Karpas-422 (cell line): Measurements from ENCODE around the gene DCTN5. TPM values are rescaled to one million over a fixed set of nuclear protein-coding genes. Genes with fewer than 3 reads are reported as not detected.

ENCODE experiments used
- DNase-seq: peaks from one replicate; pipeline ENCODE4 v3.0.0-alpha.2; 2015
- H2AFZ ChIP-seq: fragments of 200-600 bp; sonication (generic); 2 replicates; pipeline ENCODE4 v1.6.1; 2014; ENCODE audit warnings: antibody characterized with exemption, low read length, mixed read lengths
- H3K27ac ChIP-seq: fragments of 200-600 bp; sonication (generic); 2 replicates; pipeline ENCODE4 v1.5.1; 2014; ENCODE audit warnings: mild to moderate bottlenecking, low read length, moderate library complexity
- H3K27me3 ChIP-seq: fragments of 200-600 bp; sonication (generic); 2 replicates; pipeline ENCODE4 v1.6.1; 2014; ENCODE audit warnings: low read length, mixed read lengths
- H3K36me3 ChIP-seq: fragments of 200-600 bp; sonication (generic); 2 replicates; pipeline ENCODE4 v1.6.1; 2014; ENCODE audit warnings: low read length, mixed read lengths; ENCODE audit not compliant: insufficient read depth
- H3K4me1 ChIP-seq: fragments of 200-600 bp; sonication (generic); 2 replicates; pipeline ENCODE4 v1.6.1; 2014; ENCODE audit warnings: mild to moderate bottlenecking, low read length, mixed read lengths
- H3K4me2 ChIP-seq: fragments of 200-600 bp; sonication (generic); 2 replicates; pipeline ENCODE4 v1.6.1; 2014; ENCODE audit warnings: low read length, low read depth, mild to moderate bottlenecking; ENCODE audit not compliant: poor library complexity, severe bottlenecking
- H3K4me3 ChIP-seq: fragments of 200-600 bp; sonication (generic); 2 replicates; pipeline ENCODE4 v1.5.1; 2014; ENCODE audit warnings: mild to moderate bottlenecking, antibody characterized with exemption, low read length, mixed read lengths
- H3K79me2 ChIP-seq: fragments of 200-600 bp; sonication (generic); 2 replicates; pipeline ENCODE4 v1.6.1; 2014; ENCODE audit warnings: mild to moderate bottlenecking, low read length, mixed read lengths
- H3K9ac ChIP-seq: fragments of 200-600 bp; sonication (generic); 2 replicates; pipeline ENCODE4 v1.6.0; 2014; ENCODE audit warnings: low read length
- H3K9me2 ChIP-seq: fragments of 200-600 bp; sonication (generic), shearing (Covaris generic); replicated peaks from 2 replicates; pipeline ENCODE4 v1.6.0; 2014; ENCODE audit warnings: mild to moderate bottlenecking, low read length, moderate library complexity; ENCODE audit not compliant: insufficient read depth
- H3K9me3 ChIP-seq: fragments of 300-700, 200-600 bp; sonication (generic); 2 replicates; pipeline ENCODE4 v1.6.1; 2014; ENCODE audit warnings: low read length, mixed read lengths
- H4K20me1 ChIP-seq: fragments of 200-600 bp; sonication (generic); 2 replicates; pipeline ENCODE4 v1.6.1; 2014; ENCODE audit warnings: mild to moderate bottlenecking, antibody characterized with exemption, low read length, low read depth; ENCODE audit not compliant: insufficient read depth
- total RNA-seq: library from RNA; depleted of rRNA; stranded (reverse); fragments of >200 nt; shearing (Covaris generic); gene quantifications from 2 replicates; pipeline ENCODE4 v1.2.3, GENCODE V29; 2014; ENCODE audit warnings: low replicate concordance

DCTN5 gene
- total RNA-seq, 1 experiment from 2014 or later: 51.4 TPM

DNA sequence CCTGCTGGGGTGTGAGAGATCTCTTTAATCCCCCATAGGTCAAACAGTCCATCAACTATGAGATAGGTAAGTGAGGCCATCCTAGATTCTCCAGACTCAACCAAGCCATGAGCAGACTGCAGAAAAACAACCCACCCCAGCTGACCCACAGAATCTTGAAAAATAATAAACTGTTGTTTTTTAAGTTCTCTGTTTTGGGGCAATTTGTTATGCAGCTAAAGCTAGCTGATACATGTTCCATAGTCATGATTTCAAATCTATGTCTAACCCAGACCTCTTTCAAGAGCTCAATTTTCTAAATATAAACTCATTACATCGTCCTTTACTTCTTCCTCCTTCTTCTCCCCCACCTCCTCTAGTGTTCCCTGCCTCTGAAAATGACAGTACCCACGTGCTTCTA, 61.7 kb downstream of the DCTN5 start:
- no peaks in the 10 kb centered on the region for H3K9me2 ChIP-seq
- H3K4me1 ChIP-seq: peaks cover 6% of the 10 kb centered on the region
- no peak overlapping the region for H3K27ac ChIP-seq
- no peak for DNase-seq
- H3K9me3 ChIP-seq: no peaks in the 10 kb centered on the region
- no peak overlapping the region for H3K4me2 ChIP-seq
- peaks cover 4% of the 10 kb centered on the region; the same call in 1 of the 2 replicates for H3K27me3 ChIP-seq
- no peak overlapping the region for H3K9ac ChIP-seq
- no peaks in the 10 kb centered on the region for H3K36me3 ChIP-seq
- no peak overlapping the region for H2AFZ ChIP-seq
- no peak overlapping the region for H3K4me3 ChIP-seq
- no peaks in the 10 kb centered on the region for H3K79me2 ChIP-seq
- H4K20me1 ChIP-seq: no peaks in the 10 kb centered on the region

DNA sequence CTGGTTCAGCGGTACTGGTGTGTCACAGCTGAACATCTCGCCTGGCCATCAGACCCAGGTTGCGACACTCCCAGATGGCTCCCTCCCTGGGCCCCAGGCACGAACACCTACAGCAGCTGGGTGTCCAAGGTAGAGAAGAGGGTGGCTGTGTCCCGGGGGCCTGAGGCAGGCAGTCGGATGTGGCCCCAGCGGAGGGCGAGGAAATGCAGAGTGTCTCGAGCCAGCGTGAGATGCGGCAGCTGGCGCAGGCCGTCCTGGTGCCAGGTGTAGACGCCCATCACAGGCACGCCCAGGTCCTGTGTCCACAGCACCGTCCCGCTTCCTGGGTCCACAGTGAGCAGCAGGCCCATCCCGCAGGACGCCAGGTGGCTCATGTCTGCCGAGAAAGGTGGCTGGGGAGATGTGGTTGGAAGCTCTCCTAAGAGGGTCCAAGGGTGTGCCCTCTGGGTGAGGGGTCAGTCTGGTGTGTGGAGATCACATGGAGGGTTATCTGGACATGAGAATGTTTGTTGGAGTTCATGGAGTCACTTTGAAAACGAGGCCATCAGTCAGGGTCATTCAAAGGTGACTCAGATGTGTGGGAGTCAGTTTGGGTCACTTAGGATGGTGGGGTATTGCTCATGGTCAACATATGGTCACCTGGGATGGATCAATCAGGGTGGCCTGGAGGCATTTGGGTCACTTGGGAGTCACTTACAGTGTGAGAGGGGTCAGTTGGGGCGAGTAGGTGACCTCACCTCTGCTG, 63.7 kb downstream of the DCTN5 start:
- no peaks in the 10 kb centered on the region for H4K20me1 ChIP-seq
- no peak overlapping the region for H3K9ac ChIP-seq
- H3K27me3 ChIP-seq: peaks cover 4% of the 10 kb centered on the region; the same call in 1 of the 2 replicates
- no peak overlapping the region for H3K4me2 ChIP-seq
- H3K27ac ChIP-seq: no peak overlapping the region
- no peaks in the 10 kb centered on the region for H3K79me2 ChIP-seq
- peaks cover 11% of the 10 kb centered on the region for H3K9me3 ChIP-seq
- no peaks in the 10 kb centered on the region for H3K9me2 ChIP-seq
- no peak overlapping the region for H2AFZ ChIP-seq
- no peaks in the 10 kb centered on the region for H3K36me3 ChIP-seq
- no peak overlapping the region for H3K4me3 ChIP-seq
- no peak for DNase-seq
- peaks cover 3% of the 10 kb centered on the region; the same call in 1 of the 2 replicates for H3K4me1 ChIP-seq

DNA sequence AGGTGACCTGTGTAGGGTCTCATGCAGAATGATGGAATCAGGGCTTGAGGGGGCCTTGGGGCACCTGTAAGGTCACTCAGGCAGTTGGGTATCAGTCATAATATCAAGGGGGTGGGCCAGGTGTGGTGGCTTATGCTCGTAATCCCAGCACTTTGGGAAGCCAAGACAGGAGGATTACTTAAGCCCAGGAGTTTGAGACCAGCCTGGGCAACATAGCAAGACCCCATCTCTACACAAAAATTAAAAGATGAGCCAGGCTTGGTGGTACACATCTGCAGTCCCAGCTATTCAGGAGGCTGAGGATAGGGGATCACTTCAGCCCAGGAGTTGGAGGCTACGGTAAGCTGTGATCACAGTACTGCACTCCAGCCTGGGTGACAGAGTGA, 64.2 kb downstream of the DCTN5 start:
- Histone ChIP-seq H3K4me3 (no peak overlapping the region), H4K20me1 (no peaks in the 10 kb centered on the region), H3K27ac (no peak overlapping the region), H3K36me3 (no peaks in the 10 kb centered on the region), H3K27me3 (peaks cover 4% of the 10 kb centered on the region; the same call in 1 of the 2 replicates), H3K79me2 (no peaks in the 10 kb centered on the region), H3K9me3 (peaks cover 12% of the 10 kb centered on the region), H3K4me1 (peaks cover 3% of the 10 kb centered on the region; the same call in 1 of the 2 replicates), H2AFZ (no peak overlapping the region), H3K4me2 (no peak overlapping the region), H3K9me2 (no peaks in the 10 kb centered on the region), H3K9ac (no peak overlapping the region)
- DNase-seq: no peak

DNA sequence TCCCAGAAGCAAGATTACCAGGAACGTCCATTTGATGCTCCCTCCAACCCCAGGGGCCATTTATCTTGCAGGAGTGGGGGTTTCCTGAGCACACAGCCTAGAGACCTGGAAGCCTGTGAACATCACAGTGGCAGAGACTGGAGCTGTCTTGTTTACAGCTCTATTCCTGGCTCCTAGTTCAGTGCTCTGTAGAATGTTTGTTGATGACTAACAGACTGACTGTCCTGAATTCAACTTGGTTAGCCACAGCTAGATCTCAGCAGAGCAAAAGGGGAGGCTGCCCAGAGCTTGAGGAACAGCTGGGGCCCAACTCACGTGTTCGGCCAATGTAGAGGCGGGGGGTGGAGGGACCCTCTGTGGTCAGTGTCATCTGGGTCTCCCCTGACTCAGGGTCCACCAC, 65.2 kb downstream of the DCTN5 start:
- H3K36me3 ChIP-seq: no peaks in the 10 kb centered on the region
- peaks cover 12% of the 10 kb centered on the region for H3K9me3 ChIP-seq
- DNase-seq: no peak
- no peak overlapping the region for H3K4me3 ChIP-seq
- peaks cover 4% of the 10 kb centered on the region; the same call in 1 of the 2 replicates for H3K27me3 ChIP-seq
- no peaks in the 10 kb centered on the region for H3K4me1 ChIP-seq
- H3K4me2 ChIP-seq: no peak overlapping the region
- H3K79me2 ChIP-seq: no peaks in the 10 kb centered on the region
- H3K9me2 ChIP-seq: no peaks in the 10 kb centered on the region
- no peaks in the 10 kb centered on the region for H4K20me1 ChIP-seq
- no peak overlapping the region for H2AFZ ChIP-seq
- H3K27ac ChIP-seq: no peak overlapping the region
- no peak overlapping the region for H3K9ac ChIP-seq

DNA sequence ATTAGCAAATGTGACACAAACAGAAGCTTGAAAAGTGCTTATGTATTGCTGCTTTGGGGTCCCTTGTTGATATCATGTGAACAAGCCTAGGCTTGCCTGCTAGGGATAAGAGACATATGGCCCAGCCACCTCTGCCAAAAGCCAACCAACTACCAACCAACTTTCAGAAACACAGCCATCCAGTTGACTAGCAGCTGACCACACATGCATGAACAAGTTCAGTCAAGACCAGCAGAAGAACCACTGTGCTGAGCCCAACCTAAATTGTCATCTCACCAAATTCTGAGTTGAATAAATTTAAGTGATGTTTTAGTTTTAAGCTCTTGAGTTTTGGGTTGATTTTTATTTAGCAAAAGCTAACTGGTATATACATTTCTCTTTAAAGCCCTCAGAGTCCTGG, 68.3 kb downstream of the DCTN5 start:
- H3K9ac ChIP-seq: no peak overlapping the region
- H2AFZ ChIP-seq: no peak overlapping the region
- H3K9me3 ChIP-seq: peaks cover 12% of the 10 kb centered on the region
- H3K4me3 ChIP-seq: no peak overlapping the region
- no peaks in the 10 kb centered on the region for H4K20me1 ChIP-seq
- H3K4me1 ChIP-seq: no peaks in the 10 kb centered on the region
- no peak overlapping the region for H3K27ac ChIP-seq
- H3K4me2 ChIP-seq: no peak overlapping the region
- no peaks in the 10 kb centered on the region for H3K27me3 ChIP-seq
- H3K79me2 ChIP-seq: no peaks in the 10 kb centered on the region
- no peaks in the 10 kb centered on the region for H3K9me2 ChIP-seq
- no peaks in the 10 kb centered on the region for H3K36me3 ChIP-seq
- no peak for DNase-seq

DNA sequence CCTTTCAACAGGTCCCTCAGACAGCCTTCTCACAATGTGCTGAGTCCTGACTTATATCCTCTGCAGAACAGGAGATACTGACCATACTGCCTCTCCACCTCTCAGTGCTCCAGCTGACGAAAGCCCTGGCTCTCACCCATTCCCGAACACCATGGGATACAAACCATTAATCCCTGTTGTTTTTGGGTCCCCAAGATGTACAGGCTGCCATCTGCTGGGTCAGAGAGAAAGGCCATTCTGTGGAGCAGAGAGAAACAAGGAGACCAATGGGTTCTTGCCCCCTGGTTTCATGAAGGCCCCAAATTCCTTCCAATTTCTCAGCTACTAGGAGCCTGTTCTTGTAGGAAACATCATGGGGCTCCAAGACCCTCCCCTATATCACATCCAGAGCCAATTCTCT, 68.7 kb downstream of the DCTN5 start:
- Histone ChIP-seq H3K4me1 (no peaks in the 10 kb centered on the region), H3K9ac (no peak overlapping the region), H4K20me1 (no peaks in the 10 kb centered on the region), H2AFZ (no peak overlapping the region), H3K27ac (no peak overlapping the region), H3K36me3 (no peaks in the 10 kb centered on the region), H3K79me2 (no peaks in the 10 kb centered on the region), H3K9me3 (peaks cover 12% of the 10 kb centered on the region), H3K4me3 (no peak overlapping the region), H3K9me2 (no peaks in the 10 kb centered on the region), H3K27me3 (no peaks in the 10 kb centered on the region), H3K4me2 (no peak overlapping the region)
- DNase-seq: no peak

DNA sequence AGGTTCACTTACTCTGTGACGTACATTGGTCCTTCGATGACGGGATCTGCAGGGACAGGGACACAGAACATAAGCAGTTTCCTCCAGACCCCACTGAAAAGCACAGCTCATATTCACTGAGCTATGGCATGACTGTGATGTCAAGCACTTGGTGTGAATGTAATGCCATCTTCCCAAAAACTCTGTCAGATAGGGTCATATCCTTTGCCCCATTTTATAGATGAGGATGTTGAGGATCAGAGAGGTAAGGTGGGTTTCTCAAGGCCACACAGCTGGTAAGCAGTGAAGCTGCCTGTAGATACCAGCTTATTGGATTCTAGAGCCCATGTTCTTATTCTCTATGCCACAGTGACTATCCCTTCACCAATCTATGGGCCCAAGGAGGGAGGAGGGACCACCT, 69.2 kb downstream of the DCTN5 start:
- H3K9me2 ChIP-seq: no peaks in the 10 kb centered on the region
- H3K9me3 ChIP-seq: peaks cover 12% of the 10 kb centered on the region
- H3K4me2 ChIP-seq: no peak overlapping the region
- no peak overlapping the region for H3K27ac ChIP-seq
- no peak overlapping the region for H2AFZ ChIP-seq
- H3K27me3 ChIP-seq: no peaks in the 10 kb centered on the region
- DNase-seq: no peak
- no peak overlapping the region for H3K4me3 ChIP-seq
- no peaks in the 10 kb centered on the region for H4K20me1 ChIP-seq
- H3K36me3 ChIP-seq: no peaks in the 10 kb centered on the region
- H3K9ac ChIP-seq: no peak overlapping the region
- no peaks in the 10 kb centered on the region for H3K79me2 ChIP-seq
- no peaks in the 10 kb centered on the region for H3K4me1 ChIP-seq

DNA sequence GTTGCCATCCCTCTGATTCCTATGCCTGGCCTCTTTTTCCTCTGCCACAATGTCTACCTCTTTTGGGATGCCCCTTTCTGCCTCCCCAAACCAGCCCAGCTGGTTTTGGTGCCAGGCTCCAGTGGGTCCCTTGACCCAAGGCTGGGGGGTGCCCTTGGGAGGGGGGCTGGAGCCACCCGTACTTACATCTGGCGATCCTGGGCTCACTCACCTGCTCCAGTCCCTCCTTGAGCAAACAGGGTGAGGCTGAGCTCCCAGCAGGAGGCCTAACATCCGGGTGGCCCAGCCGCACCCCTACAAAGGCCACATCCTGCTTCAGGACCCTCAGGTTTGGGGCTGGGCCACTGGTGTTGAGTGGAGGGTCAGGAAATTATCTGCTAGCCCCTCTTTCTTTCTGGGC, 70.5 kb downstream of the DCTN5 start:
- Histone ChIP-seq H3K27ac (no peak overlapping the region), H3K9me2 (no peaks in the 10 kb centered on the region), H3K36me3 (no peaks in the 10 kb centered on the region), H3K27me3 (no peaks in the 10 kb centered on the region), H2AFZ (no peak overlapping the region), H3K4me1 (no peaks in the 10 kb centered on the region), H4K20me1 (no peaks in the 10 kb centered on the region), H3K4me2 (no peak overlapping the region), H3K4me3 (no peak overlapping the region), H3K79me2 (no peaks in the 10 kb centered on the region), H3K9ac (no peak overlapping the region), H3K9me3 (peaks cover 12% of the 10 kb centered on the region)
- DNase-seq: no peak
